ENCODE measurements around the gene CNTNAP2.
"Not testable (repeated sequence)": the region's sequence is repeated elsewhere in the genome, so short reads cannot be mapped to it uniquely, and the experiment has no call there.

The CNTNAP2 gene

DNA sequence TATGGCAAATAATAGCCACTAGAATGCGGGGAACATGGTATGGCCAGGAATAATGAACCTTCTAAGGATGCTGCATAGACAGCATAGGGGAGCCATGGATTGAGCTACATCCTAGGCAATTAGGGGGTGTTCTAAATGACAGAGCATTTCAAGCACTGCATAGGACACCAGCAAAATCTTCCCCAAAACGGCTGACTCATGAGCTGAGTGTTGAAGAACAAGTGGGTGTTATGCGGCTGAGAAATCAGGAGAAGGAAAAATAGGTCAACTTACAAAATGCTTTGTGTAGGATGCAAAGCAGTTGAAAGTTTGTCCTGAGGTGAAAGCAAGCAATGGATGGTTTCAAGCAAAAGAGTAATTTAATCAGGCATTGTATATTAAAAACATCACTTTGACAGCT, 1450.4 kb downstream of the CNTNAP2 start:
- no peak for DNase-seq (ENCODE audit: low read depth)

- no peak for DNase-seq (ENCODE audit: low read depth)
These were observed 1452.7 kb downstream of the CNTNAP2 start for GRCh38 chr7:147569116-147569913.

DNA sequence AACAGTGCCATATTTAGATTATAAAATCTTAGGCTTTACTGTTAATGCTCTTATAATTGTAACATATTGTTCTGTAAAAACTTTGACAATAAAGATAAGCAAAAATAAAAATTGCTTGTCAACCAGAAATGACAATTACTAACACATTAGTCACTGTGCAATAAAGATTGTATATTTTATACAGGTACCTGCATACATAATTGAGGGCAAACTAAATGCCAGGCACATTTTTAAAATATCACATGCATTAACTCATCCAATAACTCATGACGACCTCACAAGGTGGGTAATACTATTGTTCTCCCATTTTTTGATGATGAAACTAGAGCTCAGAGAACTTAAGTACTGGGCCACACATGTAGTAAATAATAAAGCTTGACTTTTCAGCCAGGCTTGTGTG, 1453.8 kb downstream of the CNTNAP2 start:
- peak; percentile 3 for DNase-seq (ENCODE audit: low read depth)

GRCh38 chr7:147571436-147572185, 1455.0 kb downstream of the CNTNAP2 start:
- no peak for DNase-seq (ENCODE audit: low read depth)

- DNase-seq (ENCODE audit: low read depth): no peak
These were observed 1461.6 kb downstream of the CNTNAP2 start for GRCh38 chr7:147578196-147578595.

DNA sequence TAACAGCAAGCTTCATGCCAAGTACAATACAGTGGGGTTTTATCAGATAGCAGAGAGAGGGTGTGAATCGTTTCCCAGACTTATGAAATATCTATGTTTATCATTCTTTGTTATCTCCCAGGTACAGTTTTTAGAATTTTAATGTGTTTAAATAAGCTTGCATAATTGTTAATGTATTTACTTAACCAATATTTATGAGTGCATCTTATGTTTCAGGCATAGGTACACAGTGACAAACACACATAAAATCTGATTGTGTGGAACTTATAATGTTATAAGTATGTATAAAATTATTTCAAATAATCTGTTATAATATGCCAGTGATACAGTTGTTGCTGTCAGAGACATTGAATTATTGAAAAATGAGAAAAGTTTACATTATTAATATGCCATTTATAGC, 1462.5 kb downstream of the CNTNAP2 start:
- no peak for DNase-seq (ENCODE audit: low read depth)

DNA sequence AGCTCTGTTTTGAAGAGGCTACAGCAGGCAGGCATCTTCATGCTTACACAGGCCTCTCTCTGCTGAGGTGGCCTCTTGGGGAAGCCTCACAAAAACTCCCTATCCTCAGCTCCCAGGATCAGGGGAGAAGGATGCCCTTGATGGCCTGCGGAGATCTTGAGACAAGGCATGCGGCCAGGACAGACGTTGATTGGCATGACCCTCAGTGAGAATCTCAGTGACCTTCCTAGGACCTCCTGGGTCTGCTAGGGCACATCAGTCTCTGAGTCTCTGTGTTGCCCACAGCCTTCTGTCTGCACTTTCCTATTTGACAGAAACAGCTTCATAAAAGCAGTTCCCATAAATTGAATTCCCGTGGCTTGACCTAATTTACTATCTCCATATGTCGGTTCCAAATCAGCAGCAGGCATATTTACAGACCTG, 1468.2 kb downstream of the CNTNAP2 start:
- DNase-seq (ENCODE audit: low read depth): no peak

DNA sequence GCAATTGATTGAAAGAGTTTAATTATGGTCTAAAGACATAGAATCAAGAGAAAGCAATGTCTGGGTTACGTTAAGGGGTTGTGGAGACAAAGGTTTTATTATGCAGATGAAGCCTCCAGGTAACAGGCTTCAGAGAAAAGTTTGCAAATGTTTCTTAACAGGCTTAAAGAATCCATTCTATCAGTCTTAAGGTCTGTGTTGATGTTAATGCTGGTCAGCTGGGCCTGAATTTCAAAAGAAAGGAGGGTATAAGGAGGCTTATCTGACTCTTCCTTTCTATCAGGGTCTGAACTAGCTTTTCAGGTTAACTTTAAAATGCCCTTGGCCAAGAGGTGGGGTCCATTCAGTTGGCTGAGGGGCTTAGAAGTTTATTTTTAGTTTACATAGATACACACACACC, 1469.5 kb downstream of the CNTNAP2 start:
- no peak for DNase-seq (ENCODE audit: low read depth)

DNA sequence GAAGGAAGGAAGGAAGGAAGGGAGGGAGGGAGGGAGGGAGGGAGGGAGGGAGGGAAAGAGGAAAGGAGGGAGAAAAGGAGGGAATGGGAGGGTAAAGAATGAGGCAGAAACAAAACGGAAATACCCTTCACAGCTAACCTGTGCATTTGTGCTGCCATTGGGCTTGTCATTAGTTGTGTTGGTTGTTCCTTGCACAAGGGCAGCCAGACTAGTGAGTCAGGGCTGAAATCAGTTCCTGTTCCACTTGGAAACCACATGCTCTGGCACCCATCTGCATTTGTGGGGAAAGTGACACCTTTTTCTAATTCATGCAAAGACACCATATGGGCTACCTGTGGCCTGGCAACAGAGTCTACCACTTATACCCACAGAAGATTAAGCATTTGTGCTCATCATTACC, 1469.9 kb downstream of the CNTNAP2 start:
- no peak for DNase-seq (ENCODE audit: low read depth)

DNA sequence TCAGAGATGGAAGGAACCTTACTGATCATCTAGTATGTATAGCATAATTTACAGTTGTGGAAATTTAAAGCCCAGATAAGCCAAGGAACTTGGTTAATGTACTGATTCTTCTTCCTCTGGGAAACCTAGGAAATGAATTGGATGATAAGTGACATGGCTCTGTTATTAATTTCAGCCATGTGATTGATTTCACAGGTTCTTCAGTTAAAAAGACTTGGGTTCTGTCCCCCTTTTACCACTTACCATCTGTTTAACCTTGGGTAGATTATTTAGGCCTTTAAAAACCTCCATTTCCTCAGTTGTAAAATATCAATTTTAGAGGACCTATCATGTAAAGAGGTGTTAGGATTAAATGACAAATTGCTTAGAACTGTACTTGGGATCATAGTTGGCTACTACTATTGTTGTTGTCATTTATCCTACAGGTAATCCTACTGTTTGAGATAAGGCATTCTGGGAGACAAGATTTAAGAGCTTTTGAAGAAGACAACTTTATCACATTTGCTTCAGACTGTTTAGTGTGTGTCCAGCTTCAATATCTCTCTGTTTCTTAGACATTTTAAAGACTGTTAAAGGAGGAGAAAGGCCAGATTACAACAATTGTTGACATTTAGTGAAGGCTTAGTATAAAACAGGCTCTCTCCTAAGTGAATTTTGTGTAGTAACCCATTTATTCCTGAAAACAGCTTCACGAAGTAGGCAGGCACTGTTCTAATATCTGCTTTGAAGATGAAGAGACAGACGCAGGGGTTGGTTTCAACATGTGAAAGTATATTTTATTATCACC, 1476.9 kb downstream of the CNTNAP2 start:
- no peak for DNase-seq (ENCODE audit: low read depth)

- DNase-seq (ENCODE audit: low read depth): no peak
These were observed 1478.4 kb downstream of the CNTNAP2 start for GRCh38 chr7:147595042-147595441.

DNA sequence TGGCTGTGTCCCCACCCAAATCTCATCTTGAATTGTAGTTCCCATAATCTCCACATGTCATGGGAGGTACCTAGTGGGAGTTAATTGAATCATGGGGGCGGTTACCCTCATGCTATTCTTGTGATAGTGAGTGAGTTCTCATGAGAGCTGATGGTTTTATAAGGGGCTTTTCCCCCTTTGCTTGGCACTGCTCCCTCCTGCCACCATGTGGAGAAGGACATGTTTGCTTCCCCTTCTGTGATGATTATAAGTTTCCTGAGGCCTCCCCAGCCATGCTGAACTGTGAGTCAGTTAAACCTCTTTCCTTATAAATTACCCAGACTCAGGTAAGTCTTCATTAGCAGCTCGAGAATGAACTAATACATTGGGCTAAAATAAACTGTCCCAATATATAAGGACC, 1482.1 kb downstream of the CNTNAP2 start:
- DNase-seq (ENCODE audit: low read depth): not testable (repeated sequence)

DNA sequence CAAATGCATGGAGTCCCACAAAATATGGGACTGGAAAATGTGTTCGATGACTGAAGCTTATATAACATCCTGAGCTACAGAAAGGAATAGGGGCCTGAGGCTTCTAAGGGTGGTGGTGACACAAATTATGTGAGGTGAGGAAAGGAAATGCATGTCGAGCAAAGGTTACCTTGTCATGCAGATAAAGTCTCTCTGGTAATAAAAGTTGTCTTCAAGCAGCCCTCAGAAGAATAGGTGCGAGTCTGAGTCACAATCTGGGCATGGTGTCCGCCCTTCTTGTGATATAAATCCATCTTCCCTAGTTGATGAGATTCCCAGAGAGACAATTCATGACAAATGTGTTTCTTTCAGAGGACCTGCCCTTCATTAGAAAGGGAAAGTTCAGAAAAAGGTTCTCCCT, 1488.7 kb downstream of the CNTNAP2 start:
- no peak for DNase-seq (ENCODE audit: low read depth)

DNA sequence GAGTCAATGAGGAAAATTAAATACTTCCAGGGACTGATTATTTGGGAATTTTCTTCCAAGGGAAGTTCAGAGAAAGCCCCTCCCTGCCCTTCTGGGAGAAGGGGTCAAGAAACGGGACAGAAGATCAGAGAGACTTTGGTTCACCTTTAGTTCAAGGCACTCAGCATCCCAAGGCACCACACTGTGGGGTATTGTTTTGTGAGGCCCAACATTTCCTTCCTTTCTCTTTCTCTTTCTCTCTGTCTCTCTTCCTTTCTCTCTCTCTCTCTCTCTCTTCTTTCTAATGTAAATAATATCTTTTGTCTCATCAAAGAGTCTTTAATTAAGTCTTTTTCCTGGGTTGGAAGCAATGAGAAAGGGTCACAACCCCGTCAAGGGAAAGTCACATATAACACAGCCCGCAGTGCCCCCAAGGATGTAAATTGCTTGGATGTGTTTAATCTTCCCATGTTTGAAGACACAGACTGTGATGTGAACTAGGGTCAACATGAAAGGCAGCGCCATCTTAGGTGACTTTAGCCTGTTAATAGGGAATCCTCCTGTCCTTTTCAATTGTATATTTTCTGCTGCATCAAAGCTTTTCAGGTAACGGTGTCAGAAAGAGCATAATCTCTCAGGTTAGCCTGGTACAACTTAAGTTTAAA, 1490.7 kb downstream of the CNTNAP2 start:
- no peak for DNase-seq (ENCODE audit: low read depth)

GRCh38 chr7:147611431-147611830, 1494.8 kb downstream of the CNTNAP2 start:
- no peak for DNase-seq (ENCODE audit: low read depth)

DNA sequence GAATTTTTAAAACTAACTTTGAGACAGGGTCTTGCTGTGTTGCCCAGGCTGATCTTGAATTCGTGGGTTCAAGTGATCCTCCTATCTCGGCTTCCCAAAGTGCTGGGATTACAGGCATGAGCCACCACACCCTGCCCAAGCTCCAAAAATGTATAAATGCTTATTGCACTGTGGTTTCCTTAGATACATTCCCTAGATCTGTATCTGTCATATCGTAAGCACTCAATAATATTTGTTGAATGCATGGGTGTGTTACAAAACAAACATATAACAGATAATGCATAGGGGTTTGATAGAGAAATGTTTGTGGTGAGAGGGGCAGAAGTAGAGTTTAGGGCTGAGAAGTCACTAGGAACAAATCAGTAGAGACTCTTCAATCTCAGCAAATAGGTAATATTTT, 1518.7 kb downstream of the CNTNAP2 start:
- DNase-seq (ENCODE audit: low read depth): no peak

DNA sequence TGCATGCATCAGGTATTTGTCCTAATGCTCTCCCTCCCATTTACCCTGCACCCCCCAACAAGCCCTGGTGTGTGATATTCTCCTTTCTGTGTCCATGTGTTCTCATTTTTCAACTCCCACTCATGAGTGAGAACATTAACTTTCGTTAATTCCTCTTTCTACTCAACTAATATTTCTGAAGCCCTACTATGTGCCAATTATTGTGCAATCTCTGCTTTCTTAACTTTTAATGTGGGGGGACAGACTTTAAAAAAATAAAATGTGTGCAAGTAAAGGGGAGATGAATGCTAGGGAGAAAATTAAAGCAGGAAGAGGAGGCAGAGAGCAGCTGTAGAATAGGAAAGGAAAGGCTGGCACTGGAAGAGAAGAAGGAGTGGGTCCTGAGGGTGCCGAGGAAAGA, 1520.0 kb downstream of the CNTNAP2 start:
- DNase-seq (ENCODE audit: low read depth): no peak

DNA sequence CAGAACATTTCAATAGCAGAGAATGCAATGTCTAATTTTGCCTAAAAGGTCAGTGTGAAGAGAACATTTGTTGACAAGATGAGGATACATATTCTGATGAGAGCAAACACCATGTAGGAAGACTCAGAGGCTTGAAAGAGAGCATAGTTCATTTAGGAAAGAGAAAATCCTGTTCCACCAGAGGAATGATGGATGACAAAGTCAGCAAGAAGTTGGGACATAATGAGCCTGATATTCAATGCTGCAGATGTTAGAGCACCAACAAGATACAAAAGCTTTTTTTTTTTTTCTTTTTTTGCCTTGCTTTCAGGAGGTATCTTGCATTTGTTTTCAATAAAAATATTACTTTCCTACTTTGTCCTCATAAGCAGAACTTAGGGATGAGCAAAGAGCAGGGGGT, 1522.0 kb downstream of the CNTNAP2 start:
- no peak for DNase-seq (ENCODE audit: low read depth)

DNA sequence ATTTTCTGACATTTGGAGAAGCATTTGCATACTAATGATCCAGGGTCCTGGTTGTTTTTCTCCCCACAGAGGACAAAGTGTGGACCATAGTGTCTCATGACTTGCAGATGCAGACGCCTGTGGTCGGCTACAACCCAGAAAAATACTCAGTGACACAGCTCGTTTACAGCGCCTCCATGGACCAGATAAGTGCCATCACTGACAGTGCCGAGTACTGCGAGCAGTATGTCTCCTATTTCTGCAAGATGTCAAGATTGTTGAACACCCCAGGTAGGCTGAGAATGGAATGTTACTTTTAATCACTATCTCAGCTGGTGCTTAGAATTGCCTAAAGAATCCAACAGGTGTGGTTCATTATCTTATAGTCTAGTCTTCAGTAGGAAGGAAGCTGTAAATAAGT, 1522.4 kb downstream of the CNTNAP2 start:
- DNase-seq (ENCODE audit: low read depth): no peak

- DNase-seq (ENCODE audit: low read depth): no peak
These were observed 1523.2 kb downstream of the CNTNAP2 start for GRCh38 chr7:147639751-147640150.

DNA sequence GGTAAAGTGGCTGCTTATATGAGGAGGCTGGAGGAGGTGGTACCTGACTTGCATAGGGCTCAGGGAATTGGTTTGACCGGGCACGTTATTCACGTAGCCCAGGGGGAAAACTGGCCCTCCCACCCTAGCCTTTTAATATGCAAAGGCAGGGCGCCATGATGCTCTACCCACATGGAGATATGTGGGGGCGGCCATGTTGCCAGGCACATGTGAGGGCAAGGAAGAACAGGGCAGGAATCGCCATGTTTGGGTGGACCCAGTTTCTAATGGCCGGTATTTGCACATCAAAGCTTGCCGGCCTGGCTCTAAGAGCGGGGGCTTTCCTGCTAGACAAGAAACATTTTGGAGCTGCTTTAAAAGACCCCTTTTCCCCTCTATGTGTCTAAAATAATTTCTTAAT, 1524.2 kb downstream of the CNTNAP2 start:
- DNase-seq (ENCODE audit: low read depth): no peak

DNA sequence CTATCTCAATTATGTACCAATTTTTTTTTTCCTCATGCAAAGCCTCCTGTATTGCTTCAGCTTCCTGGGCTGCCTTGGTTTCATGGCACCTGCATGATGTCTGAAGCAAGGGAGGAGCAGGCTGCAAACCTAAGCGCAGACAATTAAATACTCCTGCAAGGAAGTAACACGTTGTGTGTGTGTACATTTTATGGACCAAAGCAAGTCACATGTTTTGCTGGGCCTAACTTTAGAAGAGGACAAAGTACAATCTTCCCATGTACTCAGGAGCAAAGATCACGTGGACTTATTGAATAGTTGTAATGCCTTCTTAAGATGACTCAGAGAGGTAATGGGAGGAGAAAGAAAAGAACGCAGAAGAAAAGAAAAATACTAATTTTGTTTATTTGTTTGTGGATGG, 1530.0 kb downstream of the CNTNAP2 start:
- no peak for DNase-seq (ENCODE audit: low read depth)
